T-helper 2 cell treated with Interferon-gamma antibody and Interleukin-4, amounts not matched to agents 5 μg/mL and 100 μg/mL, for 36 hours (primary cell): ENCODE measurements around the gene PLEKHM3.
"Not testable (repeated sequence)": the region's sequence is repeated elsewhere in the genome, so short reads cannot be mapped to it uniquely, and the experiment has no call there.

Experiments used
- DNase-seq: peaks from one replicate; pipeline ENCODE4 v3.0.0; 2021; ENCODE audit warnings: low spot score
- H3K27ac Mint-ChIP-seq: one replicate; pipeline ENCODE4 v1.8.0; 2021; ENCODE audit warnings: mild to moderate bottlenecking, mixed read lengths
- H3K27me3 Mint-ChIP-seq: one replicate; pipeline ENCODE4 v1.8.0; 2021; ENCODE audit warnings: low read depth, mixed read lengths
- H3K36me3 Mint-ChIP-seq: one replicate; pipeline ENCODE4 v1.8.0; 2021; ENCODE audit warnings: low read depth, mixed read lengths
- H3K4me1 Mint-ChIP-seq: one replicate; pipeline ENCODE4 v1.8.0; 2021; ENCODE audit warnings: low read depth, mixed read lengths
- H3K4me3 Mint-ChIP-seq: one replicate; pipeline ENCODE4 v1.8.0; 2022; ENCODE audit warnings: mild to moderate bottlenecking, moderate library complexity, mixed read lengths
- H3K9me3 Mint-ChIP-seq: one replicate; pipeline ENCODE4 v1.8.0; 2021; ENCODE audit warnings: mixed read lengths

Gene PLEKHM3

GRCh38 chr2:208020253-208020652, 5.1 kb downstream of the PLEKHM3 start:
- no peak overlapping the region for H3K4me3 Mint-ChIP-seq
- H3K9me3 Mint-ChIP-seq: no peaks in the 10 kb centered on the region
- no peaks in the 10 kb centered on the region for H3K27me3 Mint-ChIP-seq
- H3K27ac Mint-ChIP-seq: no peak overlapping the region
- H3K4me1 Mint-ChIP-seq: peaks cover 16% of the 10 kb centered on the region
- no peak for DNase-seq
- no peaks in the 10 kb centered on the region for H3K36me3 Mint-ChIP-seq

- not testable (repeated sequence) for H3K27ac Mint-ChIP-seq, DNase-seq, H3K9me3 Mint-ChIP-seq, H3K27me3 Mint-ChIP-seq, H3K36me3 Mint-ChIP-seq, H3K4me3 Mint-ChIP-seq
- H3K4me1 Mint-ChIP-seq: peaks cover 20% of the 10 kb centered on the region
Observed at GRCh38 chr2:208018124-208018712, 7.1 kb downstream of the PLEKHM3 start.

- no peaks in the 10 kb centered on the region for H3K36me3 Mint-ChIP-seq
- H3K27ac Mint-ChIP-seq: no peak overlapping the region
- DNase-seq: peak; percentile 41
Observed at GRCh38 chr2:208017721-208018120, 7.6 kb downstream of the PLEKHM3 start.

GRCh38 chr2:208015475-208015874, 9.9 kb downstream of the PLEKHM3 start:
- no peak for DNase-seq
- H3K4me1 Mint-ChIP-seq: peaks cover 20% of the 10 kb centered on the region
- no peaks in the 10 kb centered on the region for H3K9me3 Mint-ChIP-seq
- H3K27ac Mint-ChIP-seq: no peak overlapping the region
- H3K36me3 Mint-ChIP-seq: no peaks in the 10 kb centered on the region
- no peak overlapping the region for H3K4me3 Mint-ChIP-seq
- H3K27me3 Mint-ChIP-seq: no peaks in the 10 kb centered on the region

More at GRCh38 chr2:208017721-208018120, 7.6 kb downstream of the PLEKHM3 start:
- Mint-ChIP-seq H3K4me1 (peaks cover 20% of the 10 kb centered on the region), H3K27me3 (no peaks in the 10 kb centered on the region), H3K9me3 (no peaks in the 10 kb centered on the region), H3K4me3 (no peak overlapping the region)

- Mint-ChIP-seq H3K4me3 (no peak overlapping the region), H3K4me1 (peaks cover 23% of the 10 kb centered on the region)
- peak; percentile 41 for DNase-seq
Observed at GRCh38 chr2:208013285-208014178, 11.8 kb downstream of the PLEKHM3 start.

GRCh38 chr2:208012449-208012848, 12.9 kb downstream of the PLEKHM3 start:
- no peak overlapping the region for H3K27ac Mint-ChIP-seq
- DNase-seq: no peak
- H3K27me3 Mint-ChIP-seq: no peaks in the 10 kb centered on the region
- no peaks in the 10 kb centered on the region for H3K9me3 Mint-ChIP-seq
- no peak overlapping the region for H3K4me3 Mint-ChIP-seq
- H3K36me3 Mint-ChIP-seq: no peaks in the 10 kb centered on the region
- peaks cover 15% of the 10 kb centered on the region for H3K4me1 Mint-ChIP-seq

More at GRCh38 chr2:208013285-208014178, 11.8 kb downstream of the PLEKHM3 start:
- H3K36me3 Mint-ChIP-seq: no peaks in the 10 kb centered on the region
- no peaks in the 10 kb centered on the region for H3K9me3 Mint-ChIP-seq
- H3K27me3 Mint-ChIP-seq: no peaks in the 10 kb centered on the region
- H3K27ac Mint-ChIP-seq: peak overlapping the region; percentile 16

- H3K36me3 Mint-ChIP-seq: no peaks in the 10 kb centered on the region
- H3K4me3 Mint-ChIP-seq: no peak overlapping the region
- no peak for DNase-seq
- no peak overlapping the region for H3K27ac Mint-ChIP-seq
- H3K4me1 Mint-ChIP-seq: peaks cover 14% of the 10 kb centered on the region
- H3K9me3 Mint-ChIP-seq: no peaks in the 10 kb centered on the region
- no peaks in the 10 kb centered on the region for H3K27me3 Mint-ChIP-seq
Observed at GRCh38 chr2:208010506-208010905, 14.8 kb downstream of the PLEKHM3 start.

- H3K36me3 Mint-ChIP-seq: no peaks in the 10 kb centered on the region
- peaks cover 5% of the 10 kb centered on the region for H3K4me1 Mint-ChIP-seq
- H3K27me3 Mint-ChIP-seq: no peaks in the 10 kb centered on the region
- no peak overlapping the region for H3K4me3 Mint-ChIP-seq
- H3K27ac Mint-ChIP-seq: no peak overlapping the region
- DNase-seq: no peak
- H3K9me3 Mint-ChIP-seq: no peaks in the 10 kb centered on the region
Observed at GRCh38 chr2:208006833-208007232, 18.5 kb downstream of the PLEKHM3 start.

GRCh38 chr2:208006337-208006736, 19.0 kb downstream of the PLEKHM3 start:
- Mint-ChIP-seq H3K9me3 (no peaks in the 10 kb centered on the region), H3K27ac (no peak overlapping the region), H3K4me3 (no peak overlapping the region), H3K4me1 (peaks cover 5% of the 10 kb centered on the region), H3K36me3 (no peaks in the 10 kb centered on the region), H3K27me3 (no peaks in the 10 kb centered on the region)
- no peak for DNase-seq

GRCh38 chr2:208001924-208002323, 23.4 kb downstream of the PLEKHM3 start:
- Mint-ChIP-seq H3K36me3 (no peaks in the 10 kb centered on the region), H3K4me3 (no peak overlapping the region), H3K27ac (no peak overlapping the region), H3K27me3 (no peaks in the 10 kb centered on the region), H3K4me1 (peaks cover under 1% of the 10 kb centered on the region), H3K9me3 (no peaks in the 10 kb centered on the region)
- DNase-seq: no peak

GRCh38 chr2:208000701-208001395, 24.5 kb downstream of the PLEKHM3 start:
- H3K4me3 Mint-ChIP-seq: no peak overlapping the region

GRCh38 chr2:207996848-207997247, 28.5 kb downstream of the PLEKHM3 start:
- H3K27me3 Mint-ChIP-seq: no peaks in the 10 kb centered on the region
- H3K9me3 Mint-ChIP-seq: no peaks in the 10 kb centered on the region
- no peak overlapping the region for H3K27ac Mint-ChIP-seq
- H3K4me3 Mint-ChIP-seq: no peak overlapping the region
- H3K4me1 Mint-ChIP-seq: peaks cover 7% of the 10 kb centered on the region
- no peak for DNase-seq
- no peaks in the 10 kb centered on the region for H3K36me3 Mint-ChIP-seq

More at GRCh38 chr2:208000701-208001395, 24.5 kb downstream of the PLEKHM3 start:
- no peak for DNase-seq
- Mint-ChIP-seq H3K27me3 (no peaks in the 10 kb centered on the region), H3K27ac (no peak overlapping the region), H3K4me1 (peaks cover 6% of the 10 kb centered on the region), H3K36me3 (no peaks in the 10 kb centered on the region), H3K9me3 (no peaks in the 10 kb centered on the region)

- Mint-ChIP-seq H3K9me3 (no peaks in the 10 kb centered on the region), H3K27me3 (no peaks in the 10 kb centered on the region), H3K27ac (no peak overlapping the region), H3K4me1 (peaks cover 7% of the 10 kb centered on the region), H3K36me3 (no peaks in the 10 kb centered on the region), H3K4me3 (no peak overlapping the region)
- DNase-seq: no peak
Observed at GRCh38 chr2:207995887-207996286, 29.4 kb downstream of the PLEKHM3 start.
